Measurements from ENCODE around the gene NALCN.

NALCN gene

GRCh38 chr13:101013245-101013644 is 403.1 kb downstream of the NALCN start:
- DNase-seq = no peak

GRCh38 chr13:101010100-101010499 is 406.2 kb downstream of the NALCN start:
- no peak for DNase-seq

- no peak for DNase-seq
These were observed 409.1 kb downstream of the NALCN start for GRCh38 chr13:101007245-101007644.
